ENCODE measurements around the gene MBLAC1.

Gene MBLAC1

DNA sequence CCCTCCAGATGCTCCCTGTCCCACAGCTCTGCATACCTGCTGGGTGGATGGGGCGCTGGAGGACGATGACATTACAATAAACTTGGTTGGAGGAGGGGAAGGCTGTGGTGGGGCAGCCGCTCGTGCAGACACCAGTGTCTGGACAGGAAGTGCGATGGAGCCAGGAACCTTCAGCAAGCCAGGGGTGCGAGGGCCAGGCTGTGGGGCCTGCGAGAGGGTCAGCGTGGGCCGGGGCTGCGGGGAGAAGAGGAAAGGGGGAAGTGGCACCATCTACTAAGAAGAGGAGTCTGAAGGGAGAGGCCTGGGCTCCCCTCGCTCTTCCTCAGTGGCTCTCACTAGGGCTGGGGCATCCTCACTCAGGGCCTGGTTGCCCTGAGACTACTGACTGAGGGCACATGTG, 18.9 kb upstream of the MBLAC1 start:
- H3K9me3 ChIP-seq (ENCODE audit: insufficient read depth, low read length): no peaks in the 10 kb centered on the region
- no peaks in the 10 kb centered on the region for H4K20me1 ChIP-seq (ENCODE audit: insufficient read depth, low read length)
- TF ChIP-seq EZH2phosphoT487 (IDR thresholded peaks at IDR 0.05; ENCODE audit: low read depth): no peak
- TF ChIP-seq, protein P1, sequence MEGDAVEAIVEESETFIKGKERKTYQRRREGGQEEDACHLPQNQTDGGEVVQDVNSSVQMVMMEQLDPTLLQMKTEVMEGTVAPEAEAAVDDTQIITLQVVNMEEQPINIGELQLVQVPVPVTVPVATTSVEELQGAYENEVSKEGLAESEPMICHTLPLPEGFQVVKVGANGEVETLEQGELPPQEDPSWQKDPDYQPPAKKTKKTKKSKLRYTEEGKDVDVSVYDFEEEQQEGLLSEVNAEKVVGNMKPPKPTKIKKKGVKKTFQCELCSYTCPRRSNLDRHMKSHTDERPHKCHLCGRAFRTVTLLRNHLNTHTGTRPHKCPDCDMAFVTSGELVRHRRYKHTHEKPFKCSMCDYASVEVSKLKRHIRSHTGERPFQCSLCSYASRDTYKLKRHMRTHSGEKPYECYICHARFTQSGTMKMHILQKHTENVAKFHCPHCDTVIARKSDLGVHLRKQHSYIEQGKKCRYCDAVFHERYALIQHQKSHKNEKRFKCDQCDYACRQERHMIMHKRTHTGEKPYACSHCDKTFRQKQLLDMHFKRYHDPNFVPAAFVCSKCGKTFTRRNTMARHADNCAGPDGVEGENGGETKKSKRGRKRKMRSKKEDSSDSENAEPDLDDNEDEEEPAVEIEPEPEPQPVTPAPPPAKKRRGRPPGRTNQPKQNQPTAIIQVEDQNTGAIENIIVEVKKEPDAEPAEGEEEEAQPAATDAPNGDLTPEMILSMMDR (IDR thresholded peaks at IDR 0.05; ENCODE audit: low read depth, low read length): no peak
- no peaks in the 10 kb centered on the region for H3K4me1 ChIP-seq (ENCODE audit: low read length)
- no peak overlapping the region for H3K4me3 ChIP-seq (ENCODE audit: low read length)
- no peak overlapping the region for H2AFZ ChIP-seq (ENCODE audit: low read depth, low read length)
- peaks cover 31% of the 10 kb centered on the region for H3K36me3 ChIP-seq (replicated peaks; ENCODE audit: low read depth, low read length)
- no peak overlapping the region for H3K9ac ChIP-seq (ENCODE audit: low read length)
- no peak overlapping the region for H3K27ac ChIP-seq (ENCODE audit: low read length)
- H3K79me2 ChIP-seq (ENCODE audit: low read length): no peaks in the 10 kb centered on the region
- no peak overlapping the region for H3K4me2 ChIP-seq (ENCODE audit: low read length)
- no peaks in the 10 kb centered on the region for H3K27me3 ChIP-seq (ENCODE audit: low read depth, low read length)

DNA sequence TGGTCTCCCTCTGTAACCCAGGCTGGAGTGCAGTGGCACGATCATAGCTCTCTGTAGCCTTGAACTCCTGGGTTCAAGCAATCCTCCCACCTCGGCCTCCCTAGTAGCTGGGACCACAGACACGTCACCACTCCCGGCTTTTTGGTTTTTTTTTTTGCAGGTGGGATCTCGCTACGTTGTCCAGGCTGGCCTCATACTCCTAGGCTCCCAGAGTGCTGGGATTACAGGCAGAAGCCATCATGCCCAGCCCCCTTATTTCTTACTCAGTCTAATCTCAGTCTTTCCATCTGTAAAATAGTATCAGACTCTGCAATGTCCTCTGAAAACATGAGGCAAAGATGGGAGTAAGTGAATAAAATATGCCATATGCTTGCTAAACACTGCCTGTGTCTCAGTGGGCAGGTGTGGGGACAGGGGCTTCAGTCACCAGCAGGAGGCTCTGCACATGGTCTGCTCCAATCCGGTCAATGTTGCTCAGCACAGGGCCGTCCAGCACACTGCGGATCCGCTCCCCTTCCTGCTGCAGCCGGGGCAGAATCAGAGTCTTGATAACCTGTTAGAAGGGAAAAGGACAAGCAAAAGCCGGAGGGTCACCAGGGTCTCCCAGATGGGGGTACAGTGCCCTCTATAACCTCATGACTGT, 17.1 kb upstream of the MBLAC1 start:
- H2AFZ ChIP-seq (ENCODE audit: low read depth, low read length): no peak overlapping the region
- no peak overlapping the region for H3K4me2 ChIP-seq (ENCODE audit: low read length)
- peaks cover 31% of the 10 kb centered on the region for H3K36me3 ChIP-seq (replicated peaks; ENCODE audit: low read depth, low read length)
- H3K27me3 ChIP-seq (ENCODE audit: low read depth, low read length): no peaks in the 10 kb centered on the region
- H3K27ac ChIP-seq (ENCODE audit: low read length): no peak overlapping the region
- H4K20me1 ChIP-seq (ENCODE audit: insufficient read depth, low read length): no peaks in the 10 kb centered on the region
- H3K4me3 ChIP-seq (ENCODE audit: low read length): no peak overlapping the region
- H3K9ac ChIP-seq (ENCODE audit: low read length): no peak overlapping the region
- H3K9me3 ChIP-seq (ENCODE audit: insufficient read depth, low read length): no peaks in the 10 kb centered on the region
- no peak for TF ChIP-seq EZH2phosphoT487 (IDR thresholded peaks at IDR 0.05; ENCODE audit: low read depth)
- TF ChIP-seq, protein P1 (IDR thresholded peaks at IDR 0.05; ENCODE audit: low read depth, low read length): no peak
- H3K4me1 ChIP-seq (ENCODE audit: low read length): no peaks in the 10 kb centered on the region
- no peaks in the 10 kb centered on the region for H3K79me2 ChIP-seq (ENCODE audit: low read length)

DNA sequence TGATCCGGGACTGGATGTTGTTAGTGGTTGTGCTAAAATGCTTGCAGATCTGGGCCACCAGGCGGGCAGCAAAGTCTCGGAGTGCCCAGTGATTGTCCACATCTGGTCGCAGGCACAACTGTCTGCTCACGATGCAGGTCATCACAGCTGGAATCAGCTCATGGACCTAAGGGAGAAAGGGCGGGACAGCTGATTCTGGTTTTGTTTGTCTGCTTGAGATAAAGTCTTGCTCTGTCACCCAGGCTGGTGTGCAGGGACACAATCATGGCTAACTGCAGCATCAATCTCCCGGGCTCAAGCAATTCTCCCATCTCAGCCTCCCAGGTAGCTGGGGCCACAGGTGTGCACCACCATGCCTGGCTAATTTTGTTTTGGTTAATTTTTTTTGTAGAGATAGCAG, 15.6 kb upstream of the MBLAC1 start:
- H3K4me2 ChIP-seq (ENCODE audit: low read length): no peak overlapping the region
- no peak for TF ChIP-seq EZH2phosphoT487 (IDR thresholded peaks at IDR 0.05; ENCODE audit: low read depth)
- TF ChIP-seq, protein P1 (IDR thresholded peaks at IDR 0.05; ENCODE audit: low read depth, low read length): no peak
- H3K9me3 ChIP-seq (ENCODE audit: insufficient read depth, low read length): no peaks in the 10 kb centered on the region
- H3K27me3 ChIP-seq (ENCODE audit: low read depth, low read length): no peaks in the 10 kb centered on the region
- peaks cover 27% of the 10 kb centered on the region for H3K36me3 ChIP-seq (replicated peaks; ENCODE audit: low read depth, low read length)
- H2AFZ ChIP-seq (ENCODE audit: low read depth, low read length): no peak overlapping the region
- H4K20me1 ChIP-seq (ENCODE audit: insufficient read depth, low read length): no peaks in the 10 kb centered on the region
- H3K4me1 ChIP-seq (ENCODE audit: low read length): no peaks in the 10 kb centered on the region
- H3K4me3 ChIP-seq (ENCODE audit: low read length): no peak overlapping the region
- no peak overlapping the region for H3K27ac ChIP-seq (ENCODE audit: low read length)
- H3K79me2 ChIP-seq (ENCODE audit: low read length): no peaks in the 10 kb centered on the region
- H3K9ac ChIP-seq (ENCODE audit: low read length): no peak overlapping the region

DNA sequence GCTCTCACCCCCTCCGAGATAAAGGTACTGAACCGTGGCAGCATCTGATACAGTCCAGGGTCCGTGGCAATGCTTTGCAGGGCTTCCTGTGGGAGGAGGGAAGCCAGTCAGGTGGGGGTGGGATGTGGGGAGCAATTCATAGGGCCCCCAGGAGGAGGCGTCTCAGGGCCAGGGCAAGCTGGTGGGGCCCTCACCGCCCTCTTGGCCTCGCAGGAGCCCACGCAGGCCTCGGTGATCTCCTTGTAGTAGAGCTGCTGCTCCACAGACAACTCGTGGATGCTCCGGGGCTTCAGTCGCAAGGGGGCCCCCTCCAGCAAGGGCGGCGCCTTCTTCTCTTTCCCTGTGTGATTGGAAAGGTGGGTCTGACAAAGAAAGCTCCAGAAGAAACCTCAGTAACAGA, 14.9 kb upstream of the MBLAC1 start:
- H3K4me2 ChIP-seq (ENCODE audit: low read length): no peak overlapping the region
- H2AFZ ChIP-seq (ENCODE audit: low read depth, low read length): no peak overlapping the region
- TF ChIP-seq, protein P1 (IDR thresholded peaks at IDR 0.05; ENCODE audit: low read depth, low read length): no peak
- TF ChIP-seq EZH2phosphoT487 (IDR thresholded peaks at IDR 0.05; ENCODE audit: low read depth): no peak
- H3K36me3 ChIP-seq (replicated peaks; ENCODE audit: low read depth, low read length): peaks cover 27% of the 10 kb centered on the region
- H3K4me1 ChIP-seq (ENCODE audit: low read length): no peaks in the 10 kb centered on the region
- H3K79me2 ChIP-seq (ENCODE audit: low read length): no peaks in the 10 kb centered on the region
- H3K9me3 ChIP-seq (ENCODE audit: insufficient read depth, low read length): no peaks in the 10 kb centered on the region
- H3K27ac ChIP-seq (ENCODE audit: low read length): no peak overlapping the region
- H4K20me1 ChIP-seq (ENCODE audit: insufficient read depth, low read length): no peaks in the 10 kb centered on the region
- no peaks in the 10 kb centered on the region for H3K27me3 ChIP-seq (ENCODE audit: low read depth, low read length)
- no peak overlapping the region for H3K4me3 ChIP-seq (ENCODE audit: low read length)
- no peak overlapping the region for H3K9ac ChIP-seq (ENCODE audit: low read length)
